NCI-H128 (cell line): ENCODE results near the gene TEX14.
A peak's percentile ranks its signal among the peaks of the same experiment; 100 is the strongest.

Experiments
- DNase-seq: peaks from one replicate; lab custom pipeline; 2025; ENCODE audit not compliant: unreplicated experiment; lab: John Stamatoyannopoulos, UW

The TEX14 gene

GRCh38 chr17:58528443-58528842 is 163.4 kb downstream of the TEX14 start:
- DNase-seq = no peak

- no peak for DNase-seq
Measured at GRCh38 chr17:58527949-58528348, 163.9 kb downstream of the TEX14 start.

GRCh38 chr17:58527306-58527705 is 164.5 kb downstream of the TEX14 start:
- no peak for DNase-seq

GRCh38 chr17:58525239-58525638 is 166.6 kb downstream of the TEX14 start:
- DNase-seq = no peak

- DNase-seq = no peak
Measured at GRCh38 chr17:58521680-58522079, 170.2 kb downstream of the TEX14 start.

GRCh38 chr17:58520843-58521430 is 170.9 kb downstream of the TEX14 start:
- DNase-seq = no peak

- DNase-seq = peak; percentile 97
Measured at GRCh38 chr17:58517928-58518609, 173.8 kb downstream of the TEX14 start.

- DNase-seq = peak; percentile 83
Measured at GRCh38 chr17:58517378-58517927, 174.4 kb downstream of the TEX14 start.

- no peak for DNase-seq
Measured at GRCh38 chr17:58516644-58517377, 175.0 kb downstream of the TEX14 start.

GRCh38 chr17:58515286-58515685 is 176.6 kb downstream of the TEX14 start:
- DNase-seq = no peak

- no peak for DNase-seq
Measured at GRCh38 chr17:58514770-58515157, 177.1 kb downstream of the TEX14 start.

- DNase-seq = peak; percentile 58
Measured at GRCh38 chr17:58513965-58514769, 177.7 kb downstream of the TEX14 start, which contains the start of gene MTMR4. TSS of gene MTMR4 (minus strand) at chr17:58514638. CDS start at chr17:58514407, 231 bp downstream.

- no peak for DNase-seq
Measured at GRCh38 chr17:58513267-58513964, 178.4 kb downstream of the TEX14 start.

GRCh38 chr17:58510075-58510474 is 181.8 kb downstream of the TEX14 start:
- DNase-seq = no peak

GRCh38 chr17:58508341-58509067 is 183.3 kb downstream of the TEX14 start:
- DNase-seq = no peak

- DNase-seq = no peak
Measured at GRCh38 chr17:58507123-58507634, 184.7 kb downstream of the TEX14 start.
